Retina (tissue), 1 donor: Measurements from ENCODE around the gene MAN1A2.
A peak's percentile ranks its signal among the peaks of the same experiment; 100 is the strongest.

Experiments used
- DNase-seq: peaks from one replicate; pipeline ENCODE4 v3.0.0-alpha.2; 2016

Gene MAN1A2

GRCh38 chr1:117362986-117363385 is 4.3 kb upstream of the MAN1A2 start:
- DNase-seq = no peak

GRCh38 chr1:117363571-117364048 is 3.6 kb upstream of the MAN1A2 start:
- no peak for DNase-seq

- no peak for DNase-seq
Measured at GRCh38 chr1:117364240-117364639, 3.0 kb upstream of the MAN1A2 start.

- DNase-seq = no peak
Measured at GRCh38 chr1:117365350-117366176, 1.7 kb upstream of the MAN1A2 start.

- DNase-seq = peak; percentile 95
Measured at GRCh38 chr1:117366177-117367045, 838 bp upstream of the MAN1A2 start.

GRCh38 chr1:117368116-117369108 is 1.2 kb downstream of the MAN1A2 start:
- DNase-seq = peak; percentile 40

GRCh38 chr1:117370071-117370470 is 2.8 kb downstream of the MAN1A2 start:
- DNase-seq = no peak

- no peak for DNase-seq
Measured at GRCh38 chr1:117370509-117370908, 3.3 kb downstream of the MAN1A2 start.

GRCh38 chr1:117371441-117372151 is 4.3 kb downstream of the MAN1A2 start:
- DNase-seq = no peak

GRCh38 chr1:117372863-117373412 is 5.7 kb downstream of the MAN1A2 start:
- DNase-seq = no peak

GRCh38 chr1:117373932-117374331 is 6.7 kb downstream of the MAN1A2 start:
- DNase-seq = no peak

GRCh38 chr1:117375327-117375726 is 8.1 kb downstream of the MAN1A2 start:
- no peak for DNase-seq

GRCh38 chr1:117387060-117387633 is 19.9 kb downstream of the MAN1A2 start:
- no peak for DNase-seq

- DNase-seq = no peak
Measured at GRCh38 chr1:117388328-117388727, 21.1 kb downstream of the MAN1A2 start.

GRCh38 chr1:117389284-117389683 is 22.0 kb downstream of the MAN1A2 start:
- no peak for DNase-seq

- no peak for DNase-seq
Measured at GRCh38 chr1:117389779-117390178, 22.5 kb downstream of the MAN1A2 start.

GRCh38 chr1:117392771-117393170 is 25.5 kb downstream of the MAN1A2 start:
- no peak for DNase-seq

- DNase-seq = no peak
Measured at GRCh38 chr1:117396074-117396473, 28.8 kb downstream of the MAN1A2 start.

- DNase-seq = no peak
Measured at GRCh38 chr1:117396636-117397035, 29.4 kb downstream of the MAN1A2 start.

- DNase-seq = no peak
Measured at GRCh38 chr1:117398957-117399356, 31.7 kb downstream of the MAN1A2 start.

- DNase-seq = no peak
Measured at GRCh38 chr1:117401761-117402160, 34.5 kb downstream of the MAN1A2 start.
